HG03571 (cell line): ENCODE results near the gene FOSL2.

ENCODE experiments used
- ATAC-seq: cut with Tn5 transposase; IDR thresholded peaks from one replicate; pipeline ENCODE4 v1.9.1; 2021; ENCODE audit not compliant: unreplicated experiment

Gene FOSL2

GRCh38 chr2:28447086-28447485, 54.4 kb downstream of the FOSL2 start:
- no peak for ATAC-seq

DNA sequence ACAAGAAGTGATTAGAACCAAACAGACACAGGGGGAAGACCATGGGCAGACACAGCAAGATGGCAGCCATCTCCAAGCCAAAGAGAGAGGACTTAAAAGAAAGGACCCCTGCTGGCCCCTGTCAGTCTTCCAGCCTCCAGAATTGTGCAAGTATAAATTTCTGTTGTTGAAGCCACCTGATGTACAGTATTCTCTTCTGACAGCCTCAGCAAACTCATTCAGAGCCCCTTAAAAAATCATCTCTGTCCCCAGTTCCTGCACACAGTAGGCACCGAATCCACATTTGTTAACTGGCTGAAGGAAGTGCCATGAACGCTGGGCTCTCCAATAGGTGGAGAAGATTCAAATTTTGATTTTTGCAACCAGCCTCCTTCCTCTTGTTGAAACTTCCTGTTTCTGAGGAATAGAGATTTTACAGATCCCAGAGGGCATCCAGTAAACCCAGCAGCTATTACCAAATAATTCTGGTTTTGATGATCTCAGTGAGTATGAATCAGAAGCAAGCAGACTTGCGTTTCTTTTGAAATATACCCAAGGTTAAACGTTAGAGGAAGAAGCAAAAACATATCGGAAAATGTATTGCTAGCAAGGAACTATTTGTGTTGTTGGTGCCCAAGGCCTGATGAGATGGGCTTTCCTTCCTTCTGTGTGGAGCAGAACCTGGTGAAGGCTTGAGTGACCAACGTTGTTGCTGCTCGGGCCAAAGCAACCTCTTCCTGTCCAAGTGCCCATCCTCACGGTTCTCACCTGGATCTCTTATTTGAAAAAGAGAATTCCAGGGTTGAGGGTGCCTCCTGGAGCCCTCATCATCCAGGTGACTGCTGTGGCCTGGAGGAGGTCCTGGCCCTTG, 55.5 kb downstream of the FOSL2 start:
- no peak for ATAC-seq

- no peak for ATAC-seq
Observed at GRCh38 chr2:28448793-28449100, 56.1 kb downstream of the FOSL2 start.

DNA sequence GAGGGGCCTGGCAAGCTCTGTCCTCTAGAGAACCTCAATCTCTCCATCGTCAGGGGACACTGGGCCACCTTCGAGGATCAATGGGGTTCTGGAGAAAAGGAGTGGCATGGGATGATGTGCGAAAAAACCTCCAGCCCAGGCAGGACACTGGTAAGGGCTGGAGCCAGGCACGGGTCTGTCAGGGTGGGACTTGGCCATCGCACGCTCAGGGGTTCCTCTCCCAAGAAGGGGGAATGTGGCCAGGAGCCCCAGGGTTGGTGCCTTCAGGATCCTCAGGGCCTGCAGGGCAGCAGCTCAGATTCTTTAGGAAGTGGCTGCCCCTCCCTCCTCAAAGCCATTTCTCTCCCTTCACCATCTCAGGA, 56.4 kb downstream of the FOSL2 start:
- no peak for ATAC-seq

DNA sequence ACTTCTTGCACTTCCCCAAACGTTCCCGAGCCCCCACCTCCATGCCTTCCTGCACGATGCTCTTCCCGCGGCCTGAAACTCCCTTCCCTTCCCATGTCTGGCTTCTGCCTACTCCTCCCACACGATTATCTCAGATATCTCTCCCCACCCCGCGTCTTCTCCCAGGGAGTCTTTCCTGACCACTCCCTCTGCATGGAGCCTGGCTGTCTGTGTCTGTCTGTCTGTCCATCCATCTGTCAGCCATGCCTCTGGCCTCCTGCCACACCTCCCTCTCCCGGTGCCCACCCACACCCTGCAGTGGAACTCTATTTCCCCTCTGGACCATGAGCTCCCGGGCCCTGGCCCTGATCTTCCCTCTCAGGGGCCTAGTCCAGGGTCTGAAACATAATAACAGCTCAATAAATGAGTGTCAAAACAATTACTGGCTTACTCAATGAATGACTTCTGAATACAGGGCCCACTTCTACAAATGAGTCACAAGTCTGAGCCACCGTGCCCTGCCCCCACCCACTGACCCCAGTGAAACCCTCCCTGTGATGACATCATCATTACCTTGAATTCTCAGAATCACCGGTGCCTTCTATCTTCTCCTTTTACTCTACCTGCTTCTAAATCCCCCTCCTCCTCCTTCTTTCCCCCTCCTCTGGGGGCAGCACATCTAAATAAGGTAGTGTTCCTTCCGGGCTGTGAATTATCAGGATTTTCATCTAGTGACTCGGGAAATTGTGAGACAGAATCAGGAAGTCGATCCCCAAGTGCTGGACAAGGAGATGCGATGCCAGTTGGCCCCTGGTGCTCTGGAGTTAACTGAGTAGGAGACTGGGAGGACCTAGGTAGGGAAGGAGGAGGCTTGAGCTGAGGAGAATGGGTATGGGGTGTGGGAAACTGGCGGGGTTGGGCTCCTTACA, 57.1 kb downstream of the FOSL2 start:
- no peak for ATAC-seq

DNA sequence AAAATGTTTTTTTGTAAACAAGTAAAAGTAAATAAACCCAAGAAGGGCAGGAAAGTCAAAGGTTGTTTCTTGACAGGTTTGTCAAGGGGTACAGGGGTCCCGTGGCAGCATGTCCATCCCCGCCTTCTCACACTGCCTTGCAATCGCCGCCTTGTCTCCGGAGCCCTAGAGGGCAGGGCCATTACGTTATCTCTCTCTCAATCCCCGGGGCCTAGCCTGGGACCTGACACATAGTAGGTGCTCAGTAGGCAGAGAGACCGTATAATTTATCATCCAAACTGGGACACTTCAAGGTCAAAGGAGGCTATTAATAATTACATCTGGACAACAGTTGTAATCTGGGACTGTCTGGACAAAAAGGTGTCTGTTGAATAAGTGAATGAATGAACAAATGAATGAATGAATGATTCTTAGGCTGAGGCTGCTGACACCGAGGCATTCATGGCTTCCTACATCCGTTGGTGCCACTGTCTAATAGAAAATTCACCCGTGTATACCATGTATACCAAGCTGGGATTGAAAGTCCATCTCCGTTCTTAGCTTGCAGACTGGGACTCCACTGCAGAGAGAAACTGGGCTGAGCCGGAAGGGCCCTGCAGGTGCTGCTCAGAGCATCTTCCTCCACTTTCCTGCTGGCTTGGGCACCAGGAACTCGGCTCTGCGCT, 58.4 kb downstream of the FOSL2 start:
- ATAC-seq, result no peak

GRCh38 chr2:28451793-28452533, 59.3 kb downstream of the FOSL2 start:
- ATAC-seq, result no peak

DNA sequence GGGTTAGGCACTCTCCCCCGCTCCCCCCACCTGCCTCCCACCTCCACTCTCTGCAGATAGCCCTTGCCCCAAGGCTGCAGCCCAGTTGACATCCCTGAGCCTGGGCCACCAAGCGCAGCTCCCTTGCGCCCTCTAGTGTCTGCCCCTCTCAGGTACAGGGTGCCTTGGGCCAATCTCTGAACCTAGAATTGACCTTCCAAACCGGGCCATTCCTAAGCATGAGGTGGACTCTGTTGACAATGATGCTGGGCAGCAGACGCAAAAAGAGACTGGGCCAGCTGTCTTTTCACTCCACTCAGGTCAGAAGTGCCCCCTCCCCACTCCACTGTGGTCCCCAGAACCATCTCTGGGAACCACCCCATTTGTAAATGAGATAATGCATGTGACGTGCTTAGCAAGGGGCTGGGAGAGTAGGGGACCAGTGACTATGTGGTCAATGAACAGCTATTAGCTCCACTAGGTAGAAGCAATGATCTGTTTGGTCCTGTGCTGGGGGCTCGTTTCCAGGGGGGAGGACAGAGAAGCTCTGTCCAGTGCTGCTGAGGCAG, 60.0 kb downstream of the FOSL2 start:
- no peak for ATAC-seq

GRCh38 chr2:28453396-28453795, 60.7 kb downstream of the FOSL2 start:
- no peak for ATAC-seq

DNA sequence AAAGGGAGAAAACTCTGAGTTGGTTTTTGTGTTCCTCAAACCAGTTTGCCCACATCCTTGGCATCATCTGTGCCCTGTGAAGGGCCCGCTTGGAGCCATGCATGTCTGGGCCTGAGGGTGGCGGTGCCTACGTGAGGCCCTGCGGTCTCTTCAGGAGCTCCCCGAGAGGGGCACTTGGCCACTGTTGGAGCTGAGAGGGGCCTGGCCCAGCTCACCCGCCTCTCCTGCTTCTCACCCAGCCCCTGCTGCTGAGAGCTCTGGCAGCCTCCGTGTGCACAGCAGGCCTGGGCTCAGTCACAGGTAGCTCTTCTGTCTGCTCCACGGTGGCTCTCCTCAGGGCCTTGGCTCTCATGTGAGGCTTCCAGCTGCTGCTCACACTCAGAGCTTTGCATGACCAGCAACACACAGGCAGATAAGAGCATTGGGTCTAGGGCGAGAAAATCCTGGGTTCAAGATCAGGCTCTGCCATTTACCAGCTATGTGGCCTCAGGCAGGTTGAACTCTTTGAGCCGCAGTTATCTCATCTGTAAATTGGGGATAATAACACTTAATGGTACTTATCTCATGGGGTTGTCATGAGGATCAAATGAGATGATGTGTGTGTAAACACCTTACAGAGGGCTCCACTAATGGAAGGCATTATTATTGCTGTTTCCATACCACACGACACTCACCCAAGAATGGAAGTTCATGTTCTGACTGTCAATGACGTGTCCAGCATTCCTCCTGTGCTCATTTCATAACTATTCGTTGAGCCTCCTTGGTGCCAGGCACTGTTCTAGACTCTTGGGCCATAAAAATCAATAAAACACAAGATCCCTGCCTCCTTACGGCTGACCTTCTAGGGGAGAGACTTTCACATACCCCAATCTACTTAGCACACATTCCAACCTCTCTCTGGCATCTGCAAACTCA, 61.6 kb downstream of the FOSL2 start:
- ATAC-seq, result no peak

DNA sequence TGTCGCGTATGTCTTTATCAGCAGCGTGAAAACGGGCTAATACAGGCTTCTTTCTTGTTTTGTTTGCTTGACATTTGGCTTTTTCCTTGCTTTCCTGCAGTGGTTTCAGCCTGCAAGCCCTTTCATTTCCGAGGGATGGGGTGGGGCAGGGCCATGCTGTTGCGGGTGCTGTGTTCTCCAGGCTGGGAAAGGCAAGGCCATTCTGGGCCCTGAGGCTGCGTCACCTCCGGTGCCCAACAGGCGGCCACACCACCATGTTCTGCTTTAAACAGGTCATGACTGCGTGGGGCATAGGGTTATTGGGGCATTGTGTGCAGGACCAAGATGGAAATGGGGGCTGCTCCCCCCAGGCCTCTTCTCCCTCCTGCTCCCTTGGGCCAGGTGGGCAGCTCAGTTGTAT, 64.6 kb downstream of the FOSL2 start:
- no peak for ATAC-seq

- ATAC-seq, result no peak
Observed at GRCh38 chr2:28461056-28461455, 68.4 kb downstream of the FOSL2 start.

- no peak for ATAC-seq
Observed at GRCh38 chr2:28462122-28462521, 69.5 kb downstream of the FOSL2 start.

GRCh38 chr2:28463211-28463816, 70.7 kb downstream of the FOSL2 start:
- no peak for ATAC-seq

DNA sequence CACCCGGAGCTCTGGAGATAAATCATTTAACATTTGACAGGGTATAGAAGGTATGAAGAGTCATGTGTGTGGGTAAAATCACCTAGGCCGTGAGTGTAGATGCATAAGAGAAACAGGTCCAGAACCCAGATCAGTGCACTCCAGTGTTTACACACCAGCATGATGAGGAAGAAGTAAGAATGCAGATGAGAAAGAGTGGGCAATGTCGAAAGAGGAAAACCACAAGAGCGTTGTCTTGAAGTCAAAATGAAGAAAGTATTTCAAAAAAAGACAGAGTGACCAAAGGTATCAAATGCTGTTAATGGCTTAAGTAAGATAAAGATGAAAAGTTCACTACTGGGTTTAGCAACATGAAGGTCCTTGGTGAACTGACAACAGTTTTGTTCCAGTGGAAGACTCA, 71.2 kb downstream of the FOSL2 start:
- ATAC-seq, result no peak

- ATAC-seq, result no peak
Observed at GRCh38 chr2:28465148-28465885, 72.7 kb downstream of the FOSL2 start.
